SK-N-SH (cell line): ENCODE data around the gene CFAP70. TPM values are rescaled to one million over a fixed set of nuclear protein-coding genes. Genes with fewer than 3 reads are reported as not detected.
"Not testable (repeated sequence)": the region's sequence is repeated elsewhere in the genome, so short reads cannot be mapped to it uniquely, and the experiment has no call there.

Experiments
- CTCF ChIA-PET: fragments of 300-600, 350-600 bp; formaldehyde crosslinking; extraction: SDS; loops from one replicate; lab custom pipeline; 2021; lab: Yijun Ruan, JAX
- POLR2A ChIA-PET: fragments of 350-600 bp; sonication (Branson Sonifier 250); formaldehyde crosslinking; extraction: SDS; loops from one replicate; lab custom pipeline; 2020; ENCODE audit warnings: antibody characterized with exemption, inconsistent platforms; lab: Yijun Ruan, JAX
- DNase-seq: peaks from one replicate; pipeline ENCODE4 v3.0.0; 2012
- H2AFZ ChIP-seq: fragments of 200-600 bp; sonication (generic); 2 replicates; pipeline ENCODE4 v1.8.1; 2016; ENCODE audit warnings: antibody characterized with exemption, mild to moderate bottlenecking, low read depth
- H3F3A ChIP-seq: fragments of 200-600 bp; sonication (generic); replicated peaks from 2 replicates; pipeline ENCODE3; 2016; ENCODE audit warnings: antibody characterized with exemption, mild to moderate bottlenecking; ENCODE audit not compliant: insufficient read depth
- H3K27ac ChIP-seq, 2 experiments: fragments of 200-500 bp in 1 of 2; fragments of 200-600 bp in 1 of 2; sonication (Bioruptor generic) in 1 of 2; sonication (generic), shearing (Covaris generic) in 1 of 2; 2 replicates each; pipeline versions ENCODE4 v1.5.1 to v1.6.1; 2014 to 2016; ENCODE audit warnings: low read depth in 2 of 2, inconsistent platforms in 1 of 2, low read length in 1 of 2, mild to moderate bottlenecking in 1 of 2, mixed read lengths in 1 of 2
- H3K27me3 ChIP-seq: fragments of 200-600 bp; sonication (generic), shearing (Covaris generic); 2 replicates; pipeline ENCODE4 v1.6.1; 2016; ENCODE audit warnings: mixed run types; ENCODE audit not compliant: insufficient read depth
- H3K36me3 ChIP-seq, 2 experiments: fragments of 200-500 bp in 1 of 2; fragments of 200-600 bp in 1 of 2; sonication (Bioruptor generic) in 1 of 2; sonication (generic) in 1 of 2; replicated peaks in 1 of 2; 2 replicates each; pipeline versions ENCODE3 to v1.5.1; 2014 to 2016; ENCODE audit warnings: low read length in 1 of 2, mild to moderate bottlenecking in 1 of 2; ENCODE audit not compliant: insufficient read depth in 2 of 2, control insufficient read depth in 1 of 2
- H3K4me1 ChIP-seq, 2 experiments: fragments of 200-500 bp in 1 of 2; fragments of 200-600 bp in 1 of 2; sonication (Bioruptor generic) in 1 of 2; sonication (generic), shearing (Covaris generic) in 1 of 2; 2 replicates each; pipeline versions ENCODE4 v1.5.1 to v1.6.1; 2014 to 2016; ENCODE audit warnings: low read depth in 1 of 2, low read length in 1 of 2, mixed run types in 1 of 2; ENCODE audit not compliant: insufficient read depth in 2 of 2, control insufficient read depth in 1 of 2
- H3K4me2 ChIP-seq: fragments of 200-600 bp; sonication (generic), shearing (Covaris generic); 2 replicates; pipeline ENCODE4 v1.6.1; 2017; ENCODE audit warnings: mixed run types
- H3K4me3 ChIP-seq, 2 experiments: fragments of 200-500 bp in 1 of 2; fragments of 200-600 bp in 1 of 2; sonication (Bioruptor generic) in 1 of 2; sonication (generic), shearing (Covaris generic) in 1 of 2; 2 replicates each; pipeline versions ENCODE4 v1.5.1 to v1.8.1; 2014 to 2016; ENCODE audit warnings: low read depth in 2 of 2, inconsistent platforms in 1 of 2, low read length in 1 of 2, mild to moderate bottlenecking in 1 of 2, mixed read lengths in 1 of 2, moderate library complexity in 1 of 2
- H3K79me2 ChIP-seq: fragments of 200-600 bp; sonication (generic); 2 replicates; pipeline ENCODE4 v1.8.1; 2017; ENCODE audit warnings: mild to moderate bottlenecking; ENCODE audit not compliant: insufficient read depth
- H3K9ac ChIP-seq: fragments of 200-600 bp; sonication (generic); 2 replicates; pipeline ENCODE4 v1.6.1; 2017; ENCODE audit warnings: mixed run types
- H3K9me2 ChIP-seq: fragments of 200-600 bp; sonication (generic); 2 replicates; pipeline ENCODE4 v1.6.1; 2017; ENCODE audit warnings: mixed run types
- H3K9me3 ChIP-seq: fragments of 200-600 bp; sonication (generic); 2 replicates; pipeline ENCODE4 v1.6.1; 2017; ENCODE audit warnings: mixed run types, mild to moderate bottlenecking, moderate library complexity
- H4K20me1 ChIP-seq: fragments of 200-600 bp; sonication (generic); 2 replicates; pipeline ENCODE4 v1.6.1; 2017; ENCODE audit warnings: mild to moderate bottlenecking, mixed run types; ENCODE audit not compliant: insufficient read depth
- EZH2phosphoT487 ChIP-seq: fragments of 200-600 bp; sonication (generic); IDR thresholded peaks from 2 replicates; pipeline ENCODE4 v1.6.1; 2017; ENCODE audit warnings: low read depth, mixed run types, mild to moderate bottlenecking, antibody characterized with exemption, moderate library complexity, borderline replicate concordance
- FOSL2 ChIP-seq: IDR thresholded peaks from 2 replicates; pipeline ENCODE4 v1.4.0; 2012; ENCODE audit warnings: low read depth, mild to moderate bottlenecking, moderate library complexity, borderline replicate concordance
- MEF2A ChIP-seq: IDR thresholded peaks from 2 replicates; pipeline ENCODE4 v1.4.0; 2012; ENCODE audit warnings: low read depth, borderline replicate concordance
- NFIC ChIP-seq: IDR thresholded peaks from 2 replicates; pipeline ENCODE4 v1.4.0; 2012; ENCODE audit warnings: borderline replicate concordance
- NRF1 ChIP-seq: IDR thresholded peaks from 2 replicates; pipeline ENCODE4 v1.6.1; 2012; ENCODE audit warnings: low read depth, mild to moderate bottlenecking, low read length
- RCOR1 ChIP-seq: fragments of 150-350 bp; IDR thresholded peaks from 2 replicates; pipeline ENCODE4 v1.6.1; 2017; ENCODE audit warnings: antibody characterized with exemption, low read length
- TAF1 ChIP-seq: IDR thresholded peaks from 2 replicates; pipeline ENCODE4 v1.6.1; 2012; ENCODE audit warnings: low read depth, mild to moderate bottlenecking, low read length, moderate library complexity, borderline replicate concordance
- WGBS: methylation state at CpG from one replicate; pipeline ENCODE4 v1.1.6; 2017; ENCODE audit warnings: low lambda C conversion rate; 5-methylcytosine and 5-hydroxymethylcytosine counted together
- polyA plus RNA-seq, 3 experiments: library from polyadenylated mRNA; depleted of rRNA; stranded (reverse); fragments of >200 nt; gene quantifications; 2 replicates each; pipeline ENCODE4 v1.2.3, GENCODE V29; 2012
- TF ChIP-seq, protein P1 (sequence below): IDR thresholded peaks from 2 replicates; pipeline ENCODE4 v1.6.1; 2012; ENCODE audit warnings: mild to moderate bottlenecking, low read depth, low read length, moderate library complexity
- TF ChIP-seq, protein P2 (sequence below): fragments of 150-350 bp; IDR thresholded peaks from 2 replicates; pipeline ENCODE4 v1.6.1; 2016; ENCODE audit warnings: mild to moderate bottlenecking, low read depth, low read length
- TF ChIP-seq, protein P3 (sequence below): IDR thresholded peaks from 2 replicates; pipeline ENCODE4 v1.4.0; 2012; ENCODE audit warnings: low read depth, borderline replicate concordance
- TF ChIP-seq, protein P4 (sequence below): IDR thresholded peaks from 2 replicates; pipeline ENCODE4; 2012

The CFAP70 gene
- polyA plus RNA-seq, 1 of the 3 experiments (the other 2 are of a cell fraction), result 0.74 TPM

DNA sequence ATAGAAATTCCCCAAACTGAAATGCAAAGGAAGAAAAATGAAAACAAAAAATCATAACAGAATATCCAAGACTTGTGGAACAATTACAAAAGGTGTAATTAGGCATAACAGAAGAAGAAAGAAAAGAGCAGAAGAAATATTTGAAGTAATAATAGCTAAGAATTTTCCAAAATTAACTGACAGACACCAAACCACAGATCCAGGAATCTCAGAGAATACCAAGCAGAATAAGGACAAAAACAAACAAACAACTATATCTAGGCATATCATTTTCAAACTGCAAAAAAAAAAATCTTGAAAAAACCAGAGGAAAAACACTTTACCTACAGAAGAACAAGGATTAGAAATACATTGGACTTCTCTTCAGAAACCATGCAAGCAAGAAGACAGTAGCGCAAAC lies 25.5 kb downstream of the CFAP70 start:
- Histone ChIP-seq H3K4me3 (no peak overlapping the region), H3K9me3 (no peaks in the 10 kb centered on the region), H3K79me2 (no peaks in the 10 kb centered on the region), H2AFZ (no peak overlapping the region), H4K20me1 (no peaks in the 10 kb centered on the region), H3K4me1 (no peaks in the 10 kb centered on the region), H3K27me3 (no peaks in the 10 kb centered on the region), H3F3A (no peaks in the 10 kb centered on the region), H3K27ac (no peak overlapping the region), H3K9ac (no peak overlapping the region), H3K36me3 (no peaks in the 10 kb centered on the region), H3K4me2 (no peak overlapping the region), H3K9me2 (no peaks in the 10 kb centered on the region)
- no peak for DNase-seq
- POLR2A ChIA-PET, result no interaction called here
- TF ChIP-seq, protein P1, sequence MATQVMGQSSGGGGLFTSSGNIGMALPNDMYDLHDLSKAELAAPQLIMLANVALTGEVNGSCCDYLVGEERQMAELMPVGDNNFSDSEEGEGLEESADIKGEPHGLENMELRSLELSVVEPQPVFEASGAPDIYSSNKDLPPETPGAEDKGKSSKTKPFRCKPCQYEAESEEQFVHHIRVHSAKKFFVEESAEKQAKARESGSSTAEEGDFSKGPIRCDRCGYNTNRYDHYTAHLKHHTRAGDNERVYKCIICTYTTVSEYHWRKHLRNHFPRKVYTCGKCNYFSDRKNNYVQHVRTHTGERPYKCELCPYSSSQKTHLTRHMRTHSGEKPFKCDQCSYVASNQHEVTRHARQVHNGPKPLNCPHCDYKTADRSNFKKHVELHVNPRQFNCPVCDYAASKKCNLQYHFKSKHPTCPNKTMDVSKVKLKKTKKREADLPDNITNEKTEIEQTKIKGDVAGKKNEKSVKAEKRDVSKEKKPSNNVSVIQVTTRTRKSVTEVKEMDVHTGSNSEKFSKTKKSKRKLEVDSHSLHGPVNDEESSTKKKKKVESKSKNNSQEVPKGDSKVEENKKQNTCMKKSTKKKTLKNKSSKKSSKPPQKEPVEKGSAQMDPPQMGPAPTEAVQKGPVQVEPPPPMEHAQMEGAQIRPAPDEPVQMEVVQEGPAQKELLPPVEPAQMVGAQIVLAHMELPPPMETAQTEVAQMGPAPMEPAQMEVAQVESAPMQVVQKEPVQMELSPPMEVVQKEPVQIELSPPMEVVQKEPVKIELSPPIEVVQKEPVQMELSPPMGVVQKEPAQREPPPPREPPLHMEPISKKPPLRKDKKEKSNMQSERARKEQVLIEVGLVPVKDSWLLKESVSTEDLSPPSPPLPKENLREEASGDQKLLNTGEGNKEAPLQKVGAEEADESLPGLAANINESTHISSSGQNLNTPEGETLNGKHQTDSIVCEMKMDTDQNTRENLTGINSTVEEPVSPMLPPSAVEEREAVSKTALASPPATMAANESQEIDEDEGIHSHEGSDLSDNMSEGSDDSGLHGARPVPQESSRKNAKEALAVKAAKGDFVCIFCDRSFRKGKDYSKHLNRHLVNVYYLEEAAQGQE, result no peak
- TF ChIP-seq RCOR1, result no peak
- CTCF ChIA-PET, result no interaction called here
- WGBS, result 96% methylated on average over 1 of the region's 1 CpG

DNA sequence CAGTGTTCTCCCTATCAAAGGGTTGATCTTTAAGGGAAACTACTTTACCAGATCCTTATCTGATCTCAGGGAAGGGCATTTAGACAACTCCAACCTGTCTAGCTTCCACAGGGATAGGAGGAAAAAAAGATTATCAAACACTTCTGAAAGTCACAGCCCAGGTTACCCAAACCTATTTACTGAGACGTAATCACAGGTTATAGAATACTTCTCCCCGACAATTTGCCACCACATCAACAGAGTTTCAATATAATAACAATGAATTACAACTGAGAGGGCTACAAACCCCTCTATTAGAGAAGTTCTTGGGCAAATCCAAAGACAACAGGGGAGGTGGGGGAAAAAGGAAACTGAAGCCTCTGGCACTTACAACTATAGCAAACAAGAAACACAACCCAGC lies 26.3 kb downstream of the CFAP70 start:
- no peak overlapping the region for H3K9ac ChIP-seq
- H3K79me2 ChIP-seq, result no peaks in the 10 kb centered on the region
- ChIA-PET POLR2A (no interaction called here), CTCF (no interaction called here)
- no peaks in the 10 kb centered on the region for H3F3A ChIP-seq
- H3K4me3 ChIP-seq, result no peak overlapping the region
- no peaks in the 10 kb centered on the region for H3K36me3 ChIP-seq
- H3K4me2 ChIP-seq, result no peak overlapping the region
- H3K27me3 ChIP-seq, result no peaks in the 10 kb centered on the region
- H3K4me1 ChIP-seq, result no peaks in the 10 kb centered on the region
- no peaks in the 10 kb centered on the region for H3K9me2 ChIP-seq
- 0 out of 2 replicates have a peak overlapping the region, but pooled peaks have one; percentile 35 for H2AFZ ChIP-seq
- no peak for DNase-seq
- no peaks in the 10 kb centered on the region for H3K9me3 ChIP-seq
- TF ChIP-seq, protein P2, sequence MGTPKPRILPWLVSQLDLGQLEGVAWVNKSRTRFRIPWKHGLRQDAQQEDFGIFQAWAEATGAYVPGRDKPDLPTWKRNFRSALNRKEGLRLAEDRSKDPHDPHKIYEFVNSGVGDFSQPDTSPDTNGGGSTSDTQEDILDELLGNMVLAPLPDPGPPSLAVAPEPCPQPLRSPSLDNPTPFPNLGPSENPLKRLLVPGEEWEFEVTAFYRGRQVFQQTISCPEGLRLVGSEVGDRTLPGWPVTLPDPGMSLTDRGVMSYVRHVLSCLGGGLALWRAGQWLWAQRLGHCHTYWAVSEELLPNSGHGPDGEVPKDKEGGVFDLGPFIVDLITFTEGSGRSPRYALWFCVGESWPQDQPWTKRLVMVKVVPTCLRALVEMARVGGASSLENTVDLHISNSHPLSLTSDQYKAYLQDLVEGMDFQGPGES, result no peak
- no peak for TF ChIP-seq NFIC
- TF ChIP-seq TAF1, result no peak
- TF ChIP-seq RCOR1, result no peak
- TF ChIP-seq NRF1, result no peak
- TF ChIP-seq, protein P3, sequence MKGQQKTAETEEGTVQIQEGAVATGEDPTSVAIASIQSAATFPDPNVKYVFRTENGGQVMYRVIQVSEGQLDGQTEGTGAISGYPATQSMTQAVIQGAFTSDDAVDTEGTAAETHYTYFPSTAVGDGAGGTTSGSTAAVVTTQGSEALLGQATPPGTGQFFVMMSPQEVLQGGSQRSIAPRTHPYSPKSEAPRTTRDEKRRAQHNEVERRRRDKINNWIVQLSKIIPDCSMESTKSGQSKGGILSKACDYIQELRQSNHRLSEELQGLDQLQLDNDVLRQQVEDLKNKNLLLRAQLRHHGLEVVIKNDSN, result no peak
- TF ChIP-seq, protein P4, sequence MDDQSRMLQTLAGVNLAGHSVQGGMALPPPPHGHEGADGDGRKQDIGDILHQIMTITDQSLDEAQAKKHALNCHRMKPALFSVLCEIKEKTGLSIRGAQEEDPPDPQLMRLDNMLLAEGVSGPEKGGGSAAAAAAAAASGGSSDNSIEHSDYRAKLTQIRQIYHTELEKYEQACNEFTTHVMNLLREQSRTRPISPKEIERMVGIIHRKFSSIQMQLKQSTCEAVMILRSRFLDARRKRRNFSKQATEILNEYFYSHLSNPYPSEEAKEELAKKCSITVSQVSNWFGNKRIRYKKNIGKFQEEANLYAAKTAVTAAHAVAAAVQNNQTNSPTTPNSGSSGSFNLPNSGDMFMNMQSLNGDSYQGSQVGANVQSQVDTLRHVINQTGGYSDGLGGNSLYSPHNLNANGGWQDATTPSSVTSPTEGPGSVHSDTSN, result no peak
- no peak for TF ChIP-seq FOSL2
- TF ChIP-seq EZH2phosphoT487, result no peak
- TF ChIP-seq MEF2A, result no peak
- TF ChIP-seq, protein P1, result no peak
- no peaks in the 10 kb centered on the region for H4K20me1 ChIP-seq
- 22% methylated on average over 2 of the region's 2 CpGs for WGBS
- H3K27ac ChIP-seq, result no peak overlapping the region

DNA sequence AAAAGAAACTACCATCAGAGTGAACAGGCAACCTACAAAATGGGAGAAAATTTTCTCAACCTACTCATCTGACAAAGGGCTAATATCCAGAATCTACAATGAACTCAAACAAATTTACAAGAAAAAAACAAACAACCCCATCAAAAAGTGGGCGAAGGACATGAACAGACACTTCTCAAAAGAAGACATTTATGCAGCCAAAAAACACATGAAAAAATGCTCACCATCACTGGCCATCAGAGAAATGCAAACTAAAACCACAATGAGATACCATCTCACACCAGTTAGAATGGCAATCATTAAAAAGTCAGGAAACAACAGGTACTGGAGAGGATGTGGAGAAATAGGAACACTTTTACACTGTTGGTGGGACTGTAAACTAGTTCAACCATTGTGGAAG lies 30.1 kb downstream of the CFAP70 start:
- H3K4me3 ChIP-seq, H3K9me2 ChIP-seq, H3K79me2 ChIP-seq, H3K27me3 ChIP-seq, DNase-seq, H3K4me2 ChIP-seq, POLR2A ChIA-PET, H3K4me1 ChIP-seq, H3K36me3 ChIP-seq, H2AFZ ChIP-seq, H3K9ac ChIP-seq, H3K27ac ChIP-seq, H4K20me1 ChIP-seq, H3F3A ChIP-seq, CTCF ChIA-PET, H3K9me3 ChIP-seq: not testable (repeated sequence)
- no CpG with 5 or more reads among the region's 1 CpG for WGBS
